HG03064 (cell line): ENCODE measurements around the gene MUC22.

ENCODE experiments used
- ATAC-seq: cut with Tn5 transposase; IDR thresholded peaks from one replicate; pipeline ENCODE4 v1.9.1; 2021; ENCODE audit warnings: low read depth; ENCODE audit not compliant: unreplicated experiment

Gene MUC22

DNA sequence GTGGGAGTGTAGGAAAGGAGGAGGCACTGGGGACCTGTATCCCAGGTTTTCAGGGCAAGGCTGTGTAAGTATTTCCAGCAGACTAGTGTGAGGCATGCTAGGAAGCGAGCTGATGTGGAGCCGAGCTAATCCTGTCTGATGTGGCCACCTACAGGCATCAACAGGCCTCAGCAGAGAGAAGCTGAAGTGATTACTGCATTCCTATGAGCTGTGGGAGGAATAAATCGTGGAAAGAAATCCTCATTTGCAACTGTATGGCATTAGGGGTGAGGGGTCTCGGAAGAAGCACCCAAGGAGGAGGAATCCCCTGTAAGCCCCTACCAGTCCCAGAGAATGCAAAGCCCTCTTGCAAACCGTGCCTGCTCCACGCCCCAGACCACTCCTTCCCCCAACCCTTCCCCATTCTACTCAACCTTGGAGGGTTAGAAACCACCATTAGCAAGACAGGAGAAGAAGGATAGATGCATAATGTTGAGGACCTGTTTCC lies 60.5 kb downstream of the MUC22 start:
- ATAC-seq: no peak

DNA sequence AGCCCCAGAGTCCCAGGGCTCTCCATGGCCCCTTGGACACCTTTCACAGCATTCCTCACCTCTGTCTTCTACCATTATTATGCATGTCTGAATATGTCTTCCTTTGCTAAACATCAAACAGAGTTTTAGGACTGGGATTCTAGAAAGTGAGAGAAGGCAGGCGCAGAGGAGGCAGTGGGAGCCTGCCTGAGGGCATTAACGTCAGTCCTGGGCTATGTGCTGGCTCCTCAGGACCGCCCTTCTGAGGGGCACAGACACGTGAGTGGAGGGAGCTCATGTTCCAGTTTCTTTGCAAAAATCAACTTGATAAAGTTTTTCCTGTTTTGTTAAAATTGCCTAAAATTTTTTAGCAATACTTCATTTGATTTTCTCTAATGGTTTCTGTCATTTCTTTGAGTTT lies 64.1 kb downstream of the MUC22 start:
- ATAC-seq: no peak

DNA sequence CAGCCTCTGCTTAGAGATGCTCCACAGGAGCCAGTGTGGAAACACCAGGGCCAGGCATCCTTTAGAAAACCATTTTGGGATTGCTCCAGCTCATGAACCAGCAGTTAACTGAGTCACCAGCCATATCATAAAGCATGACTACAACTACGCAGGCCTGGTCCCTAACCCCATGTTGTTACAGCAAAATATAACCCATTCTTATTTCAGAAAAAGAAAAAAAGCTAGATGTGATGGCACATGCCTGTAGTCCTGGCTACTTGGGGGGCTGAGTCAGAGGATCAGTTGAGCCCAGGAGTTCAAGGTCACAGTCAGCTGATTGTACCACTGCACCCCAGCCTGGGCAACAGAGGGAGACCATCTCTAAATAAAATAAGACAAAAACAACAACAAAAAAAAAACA lies 65.3 kb downstream of the MUC22 start:
- no peak for ATAC-seq

DNA sequence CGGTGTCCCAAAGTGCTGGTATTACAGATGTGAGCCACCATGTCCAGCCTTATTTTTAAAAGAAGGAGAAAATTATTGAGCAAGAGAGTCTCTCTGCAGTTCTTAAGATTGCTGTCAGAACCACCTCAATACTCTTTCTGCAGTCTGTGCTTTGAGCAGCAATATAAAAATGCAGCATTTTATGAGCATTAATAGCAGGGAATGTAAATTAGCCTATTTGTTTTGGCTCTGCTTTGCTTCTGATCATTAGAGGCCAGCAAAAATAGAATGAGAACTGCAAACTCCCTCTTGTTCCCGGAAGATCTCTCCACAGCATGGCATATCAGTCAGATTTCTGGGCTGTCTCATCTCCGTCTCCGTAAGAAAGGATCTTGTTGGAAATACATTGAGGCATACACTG lies 66.3 kb downstream of the MUC22 start:
- ATAC-seq: no peak

- ATAC-seq: no peak
These were observed 69.5 kb downstream of the MUC22 start for GRCh38 chr6:31079656-31080261.

GRCh38 chr6:31081872-31082271 lies 71.6 kb downstream of the MUC22 start:
- no peak for ATAC-seq

DNA sequence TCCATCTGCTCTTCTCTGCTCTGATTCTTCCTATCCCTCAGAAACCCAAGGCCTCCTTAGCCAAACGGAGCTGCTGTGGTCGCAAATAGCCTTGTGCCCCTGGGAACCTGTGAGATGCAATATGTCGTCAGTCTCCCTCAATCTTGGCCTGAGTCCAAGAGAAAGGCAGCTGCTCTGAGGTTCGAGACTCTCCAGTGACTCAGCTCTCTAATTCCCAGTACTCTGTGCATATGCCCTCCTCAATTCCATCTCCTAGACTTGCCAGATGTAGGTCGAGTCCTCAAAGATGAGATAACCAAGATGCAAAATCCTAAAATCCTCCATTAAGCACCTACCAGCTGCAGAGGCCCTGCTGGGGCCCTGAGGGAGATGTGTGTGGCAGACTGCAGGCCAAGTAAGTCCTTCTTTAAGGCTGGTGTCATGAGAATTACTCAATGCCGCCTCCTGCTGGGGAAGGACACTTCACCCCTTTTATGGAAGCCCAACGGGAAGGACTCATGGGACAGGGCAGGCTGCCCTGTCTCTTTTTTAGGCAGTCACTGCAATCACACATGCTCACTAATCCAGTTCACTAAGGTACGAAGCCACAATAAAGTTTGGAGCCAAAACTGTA lies 73.6 kb downstream of the MUC22 start:
- no peak for ATAC-seq
